ENCODE results near the gene PGLYRP3.

GRCh38 chr1:153253076-153253475, 59.7 kb downstream of the PGLYRP3 start:
- TF ChIP-seq CTCF (IDR thresholded peaks at IDR 0.05; ENCODE audit: extremely low read depth in 1 of 2, insufficient read depth in 1 of 2, low read depth in 1 of 2, low read length in 2 of 2) (no peak), POLR2AphosphoS5 (IDR thresholded peaks at IDR 0.05; ENCODE audit: insufficient read depth, low read depth, low read length) (no peak), EZH2 (IDR thresholded peaks at IDR 0.05; ENCODE audit: borderline replicate concordance, low read depth, low read length, severe bottlenecking) (no peak), POLR2A (IDR thresholded peaks at IDR 0.05; ENCODE audit: low read depth, low read length) (no peak), GATA2 (IDR thresholded peaks at IDR 0.05; ENCODE audit: insufficient read depth, insufficient read length, low read depth, low read length) (no peak), MAX (IDR thresholded peaks at IDR 0.05; ENCODE audit: insufficient read depth, insufficient read length) (no peak), JUN (IDR thresholded peaks at IDR 0.05; ENCODE audit: borderline replicate concordance, insufficient read depth, insufficient read length, low read depth) (no peak), FOS (IDR thresholded peaks at IDR 0.05; ENCODE audit: borderline replicate concordance, insufficient read depth, low read length) (no peak)
